Prostate gland (tissue), 2 donors: Measurements from ENCODE around the gene RNF103. TPM values are rescaled to one million over a fixed set of nuclear protein-coding genes. Genes with fewer than 3 reads are reported as not detected.

Experiments
- DNase-seq: peaks from one replicate; pipeline ENCODE4 v3.0.0-alpha.2; 2019; ENCODE audit warnings: low spot score
- H3K27ac ChIP-seq, 2 donors: fragments of 200-600 bp; sonication (generic); 2 replicates each; pipeline ENCODE4 v1.5.1; 2017 to 2019
- H3K27me3 ChIP-seq: fragments of 200-600 bp; sonication (generic); replicated peaks from 2 replicates; pipeline ENCODE4 v1.5.1; 2019; ENCODE audit not compliant: insufficient read depth
- H3K36me3 ChIP-seq, 2 donors: fragments of 200-600 bp; sonication (generic); 1 replicate in 1 of 2; 2 replicates in 1 of 2; pipeline versions ENCODE4 v1.5.1 to v1.8.1; 2017 to 2019
- H3K4me1 ChIP-seq: fragments of 200-600 bp; sonication (generic); replicated peaks from 2 replicates; pipeline ENCODE4 v1.5.1; 2019
- H3K4me3 ChIP-seq, 2 donors: fragments of 200-600 bp; sonication (generic); 2 replicates each; pipeline ENCODE4 v1.5.1; 2017 to 2019
- H3K9me3 ChIP-seq: fragments of 200-600 bp; sonication (generic); 2 replicates; pipeline ENCODE4 v1.5.1; 2017
- POLR2A ChIP-seq: fragments of 450-650 bp; IDR thresholded peaks from one replicate; pipeline ENCODE4 v1.6.1; 2016; ENCODE audit warnings: antibody characterized with exemption, mild to moderate bottlenecking
- POLR2AphosphoS5 ChIP-seq: sonication (generic); formaldehyde crosslinking; IDR thresholded peaks from one replicate; pipeline ENCODE4 v1.6.1; 2017; ENCODE audit warnings: antibody characterized with exemption
- WGBS: methylation state at CpG from one replicate; pipeline ENCODE4 v1.1.5; 2018; 5-methylcytosine and 5-hydroxymethylcytosine counted together
- intact Hi-C: fragments of 100-400 bp; cut with DNase I; formaldehyde crosslinking; loops from one replicate; pipeline ENCODE4 v1.14.2; 2022
- total RNA-seq, 2 donors: library from RNA; depleted of rRNA; stranded (reverse); fragments of >200 nt; gene quantifications; one replicate each; pipeline ENCODE4 v1.1.0, GENCODE V29; 2016
- TF ChIP-seq, protein P1 (sequence below), 4 experiments: fragments of 200-600 bp in 2 of 4; fragments of 450-650 bp in 2 of 4; sonication (generic) in 2 of 4; IDR thresholded peaks; 1 replicate in 3 of 4; 2 replicates in 1 of 4; pipeline ENCODE4 v1.5.1; 2016 to 2019; ENCODE audit warnings: antibody characterized with exemption in 4 of 4, mild to moderate bottlenecking in 2 of 4, moderate library complexity in 2 of 4

The RNF103 gene
- total RNA-seq, 2 donors from 2014 or later: 40.8 to 41.9 TPM

DNA sequence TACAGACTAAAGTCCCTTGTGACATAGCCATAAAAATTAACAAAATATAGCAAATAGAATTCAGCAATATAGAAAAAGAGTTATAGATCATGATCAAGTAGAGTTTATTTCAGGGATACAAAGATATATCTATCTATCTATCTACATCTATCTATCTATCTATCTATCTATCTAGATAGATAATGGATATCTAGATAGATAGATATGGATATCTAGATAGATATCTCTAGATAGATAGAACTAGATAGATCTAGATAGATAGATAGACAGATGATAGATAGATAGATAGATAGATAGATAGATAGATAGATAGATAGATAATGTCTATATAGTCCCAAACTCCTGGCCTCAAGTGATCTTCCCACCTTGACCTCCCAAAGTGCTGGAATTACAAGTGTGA lies 43.1 kb downstream of the RNF103 start:
- Histone ChIP-seq H3K4me3 (no peak overlapping the region), H3K9me3 (no peaks in the 10 kb centered on the region), H3K4me1 (no peaks in the 10 kb centered on the region), H3K27me3 (no peaks in the 10 kb centered on the region), H3K27ac (no peak overlapping the region), H3K36me3 (no peaks in the 10 kb centered on the region)
- TF ChIP-seq POLR2A (no peak), POLR2AphosphoS5 (no peak)
- TF ChIP-seq, protein P1, sequence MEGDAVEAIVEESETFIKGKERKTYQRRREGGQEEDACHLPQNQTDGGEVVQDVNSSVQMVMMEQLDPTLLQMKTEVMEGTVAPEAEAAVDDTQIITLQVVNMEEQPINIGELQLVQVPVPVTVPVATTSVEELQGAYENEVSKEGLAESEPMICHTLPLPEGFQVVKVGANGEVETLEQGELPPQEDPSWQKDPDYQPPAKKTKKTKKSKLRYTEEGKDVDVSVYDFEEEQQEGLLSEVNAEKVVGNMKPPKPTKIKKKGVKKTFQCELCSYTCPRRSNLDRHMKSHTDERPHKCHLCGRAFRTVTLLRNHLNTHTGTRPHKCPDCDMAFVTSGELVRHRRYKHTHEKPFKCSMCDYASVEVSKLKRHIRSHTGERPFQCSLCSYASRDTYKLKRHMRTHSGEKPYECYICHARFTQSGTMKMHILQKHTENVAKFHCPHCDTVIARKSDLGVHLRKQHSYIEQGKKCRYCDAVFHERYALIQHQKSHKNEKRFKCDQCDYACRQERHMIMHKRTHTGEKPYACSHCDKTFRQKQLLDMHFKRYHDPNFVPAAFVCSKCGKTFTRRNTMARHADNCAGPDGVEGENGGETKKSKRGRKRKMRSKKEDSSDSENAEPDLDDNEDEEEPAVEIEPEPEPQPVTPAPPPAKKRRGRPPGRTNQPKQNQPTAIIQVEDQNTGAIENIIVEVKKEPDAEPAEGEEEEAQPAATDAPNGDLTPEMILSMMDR (IDR thresholded peaks at IDR 0.05): no peak
- intact Hi-C loops: no loop called here
- DNase-seq: no peak

DNA sequence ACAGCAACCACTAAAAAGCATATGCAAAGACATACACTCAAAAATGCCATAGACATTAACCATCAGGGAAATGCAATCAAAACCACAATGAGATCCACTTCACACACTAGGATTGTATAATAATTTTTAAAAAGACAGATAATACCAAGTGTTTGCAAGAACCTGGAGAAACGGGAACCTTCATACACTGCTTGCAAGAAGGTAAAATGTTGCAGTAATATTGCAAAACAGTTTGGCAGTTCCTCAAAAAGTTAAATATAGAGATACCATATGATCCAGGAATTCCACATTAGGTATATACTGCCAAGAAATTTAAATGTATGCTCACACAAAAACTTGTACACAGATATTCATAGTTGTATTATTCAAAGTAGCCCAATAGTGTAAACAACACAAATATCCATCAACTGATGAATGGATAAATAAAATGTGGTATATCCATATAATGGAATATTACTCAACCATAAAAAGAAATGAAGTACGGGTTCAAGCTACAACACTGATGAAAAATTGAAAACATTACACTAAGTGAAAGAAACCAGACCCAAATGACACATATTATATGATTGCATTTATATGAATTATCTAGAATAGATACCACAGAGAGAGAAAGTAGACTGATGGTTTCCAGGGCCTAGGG lies 45.7 kb downstream of the RNF103 start:
- intact Hi-C loops: no loop called here
- DNase-seq: no peak
- Histone ChIP-seq H3K27ac (no peak overlapping the region), H3K27me3 (no peaks in the 10 kb centered on the region), H3K9me3 (no peaks in the 10 kb centered on the region), H3K4me1 (no peaks in the 10 kb centered on the region), H3K36me3 (no peaks in the 10 kb centered on the region), H3K4me3 (no peak overlapping the region)
- TF ChIP-seq POLR2A (no peak), POLR2AphosphoS5 (no peak)
- TF ChIP-seq, protein P1 (IDR thresholded peaks at IDR 0.05): no peak
- WGBS: 91% methylated on average over 2 of the region's 2 CpGs

DNA sequence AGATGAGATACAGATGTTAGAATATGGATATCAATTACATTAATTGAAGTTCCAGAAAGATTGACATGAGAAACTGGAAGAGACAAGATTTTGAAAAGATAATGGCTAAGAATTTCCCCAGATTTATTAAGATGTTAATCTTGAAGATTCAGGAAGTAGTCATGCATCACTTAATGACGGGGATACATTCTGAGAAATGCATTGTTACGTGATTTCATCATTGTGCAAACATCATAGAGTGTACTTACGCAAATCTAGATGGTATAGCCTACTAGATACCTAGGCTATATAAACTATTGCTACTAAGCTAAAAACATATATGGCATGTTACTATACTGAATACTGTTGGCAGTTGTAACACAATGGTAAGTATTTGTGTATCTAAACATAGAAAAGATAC lies 53.6 kb downstream of the RNF103 start:
- no peaks in the 10 kb centered on the region for H3K36me3 ChIP-seq
- WGBS: 67% methylated on average over 3 of the region's 3 CpGs
- intact Hi-C loops: no loop called here
- no peaks in the 10 kb centered on the region for H3K4me1 ChIP-seq
- TF ChIP-seq POLR2AphosphoS5 (no peak), POLR2A (no peak)
- TF ChIP-seq, protein P1 (IDR thresholded peaks at IDR 0.05): no peak
- no peak overlapping the region for H3K27ac ChIP-seq
- H3K4me3 ChIP-seq: no peak overlapping the region
- no peak for DNase-seq
- H3K27me3 ChIP-seq: no peaks in the 10 kb centered on the region
- H3K9me3 ChIP-seq: no peaks in the 10 kb centered on the region

DNA sequence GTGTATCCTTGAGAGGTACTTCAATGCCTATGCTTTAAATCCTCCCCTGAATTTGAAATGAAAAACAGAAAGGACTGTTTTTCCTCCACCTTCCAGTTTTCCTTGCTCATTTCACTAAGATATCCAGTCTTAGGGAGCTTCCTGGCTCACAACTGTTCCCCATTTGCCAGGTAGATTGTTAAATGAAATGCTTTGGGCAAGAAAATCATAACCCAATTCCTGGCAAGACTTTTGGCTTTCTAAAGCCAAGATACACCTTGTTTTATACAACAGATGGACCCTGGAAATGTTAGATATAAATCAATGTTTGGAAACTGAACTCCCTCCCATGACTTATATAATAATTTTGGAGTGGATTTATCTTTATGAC lies 56.9 kb downstream of the RNF103 start:
- H3K27ac ChIP-seq: no peak overlapping the region
- DNase-seq: no peak
- no peak overlapping the region for H3K4me3 ChIP-seq
- H3K36me3 ChIP-seq: no peaks in the 10 kb centered on the region
- H3K9me3 ChIP-seq: no peaks in the 10 kb centered on the region
- H3K4me1 ChIP-seq: no peaks in the 10 kb centered on the region
- intact Hi-C loops: no loop called here
- TF ChIP-seq POLR2A (no peak), POLR2AphosphoS5 (no peak)
- TF ChIP-seq, protein P1 (IDR thresholded peaks at IDR 0.05): no peak
- no peaks in the 10 kb centered on the region for H3K27me3 ChIP-seq

DNA sequence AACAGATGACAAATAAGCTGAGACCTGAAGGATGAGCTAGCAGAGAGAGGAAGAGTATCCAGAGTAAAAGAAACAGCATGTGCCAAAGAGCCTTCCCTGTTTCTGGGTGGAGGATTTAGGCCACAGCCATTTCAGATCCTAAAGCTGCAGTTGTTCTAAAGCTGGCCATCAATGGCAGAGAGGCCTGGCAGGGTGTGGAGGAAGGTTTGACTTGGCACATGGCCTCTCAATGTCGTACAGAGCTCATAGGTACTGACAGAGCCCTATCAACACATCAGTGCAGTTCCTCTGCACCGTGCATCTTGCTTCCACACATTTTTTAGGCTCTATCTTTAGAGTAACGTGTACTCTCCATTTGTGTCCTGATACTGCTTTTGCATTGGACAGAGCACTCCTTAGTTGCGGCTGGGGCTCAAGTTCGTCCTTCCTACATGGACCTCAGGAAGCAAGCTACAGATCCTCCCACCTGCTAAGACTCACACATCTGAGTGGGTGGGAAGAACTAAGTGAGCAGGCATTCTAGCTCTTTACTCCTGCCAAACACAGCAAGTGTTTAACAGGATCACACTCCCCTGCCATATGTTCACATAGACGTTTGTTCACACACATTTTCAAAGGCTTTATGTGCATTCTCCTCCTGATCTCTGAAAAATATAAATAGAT lies 57.4 kb downstream of the RNF103 start:
- H3K9me3 ChIP-seq: no peaks in the 10 kb centered on the region
- no peaks in the 10 kb centered on the region for H3K4me1 ChIP-seq
- DNase-seq: no peak
- 39% methylated on average over 6 of the region's 6 CpGs for WGBS
- no peaks in the 10 kb centered on the region for H3K27me3 ChIP-seq
- H3K4me3 ChIP-seq: no peak overlapping the region
- no peak overlapping the region for H3K27ac ChIP-seq
- H3K36me3 ChIP-seq: no peaks in the 10 kb centered on the region
- intact Hi-C loops: no loop called here
- TF ChIP-seq POLR2A: no peak
- no peak for TF ChIP-seq POLR2AphosphoS5
- TF ChIP-seq, protein P1 (IDR thresholded peaks at IDR 0.05): no peak
